ENCODE data around the gene TRMO. TPM values are rescaled to one million over a fixed set of nuclear protein-coding genes. Genes with fewer than 3 reads are reported as not detected.

The TRMO gene
- total and polyA plus RNA-seq, 2 of the 8 experiments (the other 6 are each of a cell fraction or from before 2014, with no cell fraction given) = 4.6 to 5.6 TPM

DNA sequence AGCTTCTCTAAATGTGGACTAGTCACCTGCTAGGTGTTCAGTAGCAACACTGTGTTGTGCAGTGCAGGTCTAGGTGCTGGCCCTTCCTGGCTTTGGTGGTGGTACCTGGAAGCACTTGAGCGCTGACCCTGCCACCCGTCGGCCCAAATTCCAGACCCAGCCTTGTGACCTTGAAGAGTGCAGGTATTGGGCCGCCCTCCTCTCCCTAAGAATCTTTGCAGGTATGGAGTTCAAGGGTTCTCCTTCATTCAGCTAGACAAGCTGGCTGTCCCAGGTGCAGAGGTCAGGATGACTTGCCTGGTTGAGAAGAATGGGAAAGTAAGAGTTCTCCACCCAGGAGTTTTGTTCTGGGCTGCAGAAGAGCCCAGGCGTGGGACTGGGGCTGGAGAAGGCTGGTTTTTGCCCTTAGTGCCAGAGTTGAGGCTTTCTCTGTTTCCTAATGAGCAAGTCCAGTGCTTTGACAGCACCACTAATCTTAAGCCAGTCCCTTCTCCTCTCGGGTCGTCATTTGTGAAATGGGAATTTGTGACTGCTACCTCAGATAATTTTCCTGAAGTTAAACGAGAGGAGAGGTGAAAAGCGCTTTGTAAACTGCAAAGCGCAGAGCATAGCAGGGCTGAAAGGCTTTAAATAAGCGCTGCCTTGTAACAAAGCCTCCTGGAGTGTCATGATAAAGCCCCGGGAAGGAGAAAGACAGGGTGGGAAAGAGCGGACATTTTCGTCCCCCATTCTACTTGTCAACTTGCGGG is 65.3 kb downstream of the TRMO start (continued):
- TF ChIP-seq USF2 (IDR thresholded peaks at IDR 0.05; ENCODE audit: low read length) = no peak

Measured in H1 (cell line).